GM19463 (cell line): ENCODE data around the gene PABPN1.

Experiments used
- ATAC-seq: cut with Tn5 transposase; IDR thresholded peaks from one replicate; pipeline ENCODE4 v1.9.1; 2021; ENCODE audit warnings: mild to moderate bottlenecking, moderate library complexity; ENCODE audit not compliant: unreplicated experiment

PABPN1 gene

GRCh38 chr14:23300687-23301223 lies 20.5 kb upstream of the PABPN1 start:
- ATAC-seq: no peak

DNA sequence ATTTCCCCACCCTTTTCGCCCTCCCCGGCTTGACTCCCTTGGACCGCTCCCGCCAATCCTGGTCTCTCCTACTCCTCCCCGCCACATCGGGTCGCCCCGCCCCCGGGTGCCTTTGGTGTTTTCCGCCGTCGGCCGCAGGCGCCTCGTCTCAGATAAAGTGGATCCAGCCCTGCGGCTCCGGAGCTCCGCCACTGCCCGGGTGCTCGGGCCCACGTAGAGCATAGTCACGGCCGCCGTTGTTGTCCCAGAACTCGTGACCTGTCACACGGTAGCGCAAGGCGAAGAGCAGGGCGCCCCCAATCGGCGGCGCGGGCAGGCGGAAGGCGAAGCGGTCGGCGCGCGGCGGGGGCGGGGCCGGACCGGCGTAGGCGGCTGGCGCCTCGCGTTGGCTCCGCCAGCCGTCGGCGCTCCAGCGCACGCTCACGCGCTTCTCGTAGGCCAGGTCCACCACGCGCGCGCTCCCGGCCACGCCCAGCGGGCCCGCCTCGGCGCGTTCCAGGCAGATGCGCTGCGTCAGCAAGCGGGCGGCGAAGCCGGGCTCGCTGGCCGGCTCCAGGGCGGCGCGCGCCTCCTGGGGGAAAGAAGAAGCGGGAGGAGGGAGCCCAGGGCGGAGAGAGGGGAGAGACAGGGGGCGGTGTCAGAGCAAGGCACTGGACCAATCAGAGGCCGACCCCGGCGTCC lies 19.8 kb upstream of the PABPN1 start:
- ATAC-seq: peak; percentile 72

DNA sequence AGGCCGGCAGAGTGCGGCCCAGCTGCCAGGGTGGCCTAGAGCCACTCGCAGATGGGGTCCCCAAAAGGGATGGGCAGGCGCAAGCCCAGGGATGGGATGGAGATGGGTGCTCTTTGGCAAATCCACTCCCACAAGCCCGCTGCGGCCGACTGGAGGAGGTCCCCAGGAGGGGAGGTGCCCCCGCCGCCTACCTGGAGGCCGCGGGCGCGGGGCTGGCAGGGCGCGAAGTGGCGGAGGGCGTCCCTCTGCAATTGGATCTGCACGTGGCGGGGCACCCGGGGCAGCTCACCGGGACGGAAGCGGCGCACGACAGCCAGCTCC lies 19.3 kb upstream of the PABPN1 start:
- ATAC-seq: peak; percentile 4

DNA sequence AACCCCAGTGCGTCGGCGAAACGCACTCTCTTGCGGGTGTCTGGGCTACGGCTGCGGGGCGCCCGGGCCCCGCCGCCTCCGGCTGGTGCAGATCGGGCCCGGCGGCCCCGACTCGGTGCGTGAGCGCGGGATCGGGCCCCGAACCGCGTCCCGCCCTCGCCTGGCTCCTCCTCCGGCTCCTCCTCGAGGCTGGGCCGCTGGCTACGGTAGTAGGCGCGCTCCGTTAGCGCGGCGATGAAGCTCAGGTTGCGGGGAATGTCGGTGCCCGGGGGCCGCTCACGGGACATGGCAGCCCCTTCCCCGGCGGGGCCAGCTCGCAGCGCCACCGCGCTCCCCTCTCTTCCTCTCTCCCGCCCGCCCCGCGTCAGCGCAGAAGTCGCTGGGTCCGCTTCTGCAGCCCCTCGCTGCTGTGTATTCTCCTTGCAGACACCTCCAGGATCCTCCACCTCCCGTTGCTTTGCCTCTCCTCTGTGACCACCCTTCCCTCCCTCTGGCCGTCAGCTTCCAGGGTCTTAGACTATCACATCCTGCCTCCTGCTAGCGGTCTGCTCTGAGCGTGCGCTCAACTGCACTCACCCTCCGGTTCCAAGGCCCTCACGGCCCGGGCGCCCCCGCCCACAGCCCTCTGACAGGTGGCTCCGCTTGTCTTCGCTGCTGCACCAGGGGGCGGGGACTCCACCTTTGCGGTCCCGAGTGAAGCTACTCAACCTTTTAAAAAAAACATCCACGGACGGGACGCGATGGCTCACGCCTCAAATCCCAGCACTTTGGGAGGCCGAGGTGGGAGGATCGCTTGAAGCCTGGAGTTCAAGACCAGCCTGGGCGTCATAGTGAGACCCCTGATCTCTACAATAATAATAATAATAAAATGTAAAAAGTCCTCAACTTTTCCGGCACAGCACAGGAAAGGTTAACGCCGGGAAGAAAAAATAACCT lies 18.7 kb upstream of the PABPN1 start, which contains the start of gene PPP1R3E:
Gene PPP1R3E (minus strand): TSS at position 570 of the 936 bp plus-strand sequence. CDS start 283 bp downstream, at position 287.
- peak; percentile 30 for ATAC-seq

- peak; percentile 28 for ATAC-seq
These were observed 14.7 kb upstream of the PABPN1 start, which contains the start of gene BCL2L2 for GRCh38 chr14:23306412-23307145. Gene BCL2L2 (plus strand): TSS chr14:23306833. CDS start chr14:23307768, 935 bp downstream.

DNA sequence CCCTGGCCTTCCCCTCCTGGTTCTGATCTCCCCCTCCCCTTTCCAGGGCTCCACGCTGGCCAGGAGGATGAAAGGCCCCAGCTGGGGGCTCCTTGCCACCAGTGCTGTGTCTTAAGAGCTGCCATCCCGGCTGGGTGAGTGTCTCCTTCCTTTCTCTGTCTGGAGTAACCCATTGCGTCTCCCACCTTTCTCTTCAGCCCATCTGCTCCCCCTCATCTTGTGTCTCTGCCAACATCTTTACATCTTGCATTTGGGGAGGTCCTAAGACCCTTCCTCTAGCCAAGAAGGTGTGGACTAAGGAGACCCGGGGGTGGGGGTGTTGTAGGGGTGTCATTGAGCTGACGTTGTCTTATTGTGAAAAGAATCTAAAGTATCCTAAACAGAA lies 14.1 kb upstream of the PABPN1 start:
- no peak for ATAC-seq

GRCh38 chr14:23307687-23308644 lies 13.3 kb upstream of the PABPN1 start:
- no peak for ATAC-seq

DNA sequence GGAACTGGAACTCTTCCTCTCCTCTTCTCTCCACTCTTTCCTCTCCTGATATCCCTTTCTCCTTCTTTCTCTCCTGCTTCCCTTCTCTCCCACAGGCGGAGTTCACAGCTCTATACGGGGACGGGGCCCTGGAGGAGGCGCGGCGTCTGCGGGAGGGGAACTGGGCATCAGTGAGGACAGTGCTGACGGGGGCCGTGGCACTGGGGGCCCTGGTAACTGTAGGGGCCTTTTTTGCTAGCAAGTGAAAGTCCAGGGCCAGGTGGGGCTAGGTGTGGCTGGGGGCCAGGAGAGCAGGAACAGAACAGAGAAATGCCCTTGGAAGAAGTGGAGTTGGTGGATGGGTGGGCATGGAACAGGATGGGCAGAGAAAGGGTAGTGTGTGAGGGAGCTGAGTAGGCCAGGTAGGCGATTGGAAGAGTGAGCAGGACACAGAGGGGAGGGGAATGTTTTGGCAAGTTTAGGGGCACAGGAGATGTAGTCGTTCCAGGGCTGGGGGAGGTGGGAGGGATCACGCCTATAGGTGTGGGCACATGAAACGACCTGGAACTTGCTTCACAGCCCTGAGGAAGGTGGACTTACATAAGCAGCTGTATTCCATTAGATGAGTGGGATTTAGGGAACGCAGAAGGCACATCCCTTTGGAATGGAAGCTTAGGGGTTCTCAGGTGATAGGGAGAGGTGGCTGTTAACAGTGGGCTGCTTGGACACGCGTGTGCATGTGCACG lies 12.4 kb upstream of the PABPN1 start:
- ATAC-seq: no peak

- no peak for ATAC-seq
These were observed 10.7 kb upstream of the PABPN1 start for GRCh38 chr14:23310546-23310945.

- ATAC-seq: no peak
These were observed 5.0 kb upstream of the PABPN1 start for GRCh38 chr14:23316300-23316699.

GRCh38 chr14:23319746-23320583 lies 1.3 kb upstream of the PABPN1 start:
- ATAC-seq: no peak

- peak; percentile 6 for ATAC-seq
These were observed 603 bp downstream of the PABPN1 start for GRCh38 chr14:23321572-23322547.

GRCh38 chr14:23322568-23323517 lies 1.6 kb downstream of the PABPN1 start:
- no peak for ATAC-seq

DNA sequence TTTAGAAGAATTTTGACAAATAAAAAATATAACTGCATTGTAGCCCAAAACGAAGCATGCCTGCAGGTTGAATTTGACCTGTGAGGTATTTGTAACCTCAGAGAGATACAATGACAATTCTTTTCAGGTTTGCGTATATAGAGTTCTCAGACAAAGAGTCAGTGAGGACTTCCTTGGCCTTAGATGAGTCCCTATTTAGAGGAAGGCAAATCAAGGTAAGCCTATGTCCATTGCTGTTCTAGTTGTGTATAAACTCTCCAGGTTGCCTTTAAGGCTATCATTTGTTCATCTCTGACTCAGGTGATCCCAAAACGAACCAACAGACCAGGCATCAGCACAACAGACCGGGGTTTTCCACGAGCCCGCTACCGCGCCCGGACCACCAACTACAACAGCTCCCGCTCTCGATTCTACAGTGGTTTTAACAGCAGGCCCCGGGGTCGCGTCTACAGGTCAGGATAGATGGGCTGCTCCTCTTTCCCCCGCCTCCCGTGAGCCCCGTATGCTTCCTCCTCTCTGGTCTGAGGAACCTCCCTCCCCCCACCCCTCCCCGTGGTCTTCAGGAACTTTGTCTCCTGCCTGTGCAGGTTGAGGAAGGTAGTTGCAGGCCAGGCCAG lies 2.7 kb downstream of the PABPN1 start:
- ATAC-seq: no peak

DNA sequence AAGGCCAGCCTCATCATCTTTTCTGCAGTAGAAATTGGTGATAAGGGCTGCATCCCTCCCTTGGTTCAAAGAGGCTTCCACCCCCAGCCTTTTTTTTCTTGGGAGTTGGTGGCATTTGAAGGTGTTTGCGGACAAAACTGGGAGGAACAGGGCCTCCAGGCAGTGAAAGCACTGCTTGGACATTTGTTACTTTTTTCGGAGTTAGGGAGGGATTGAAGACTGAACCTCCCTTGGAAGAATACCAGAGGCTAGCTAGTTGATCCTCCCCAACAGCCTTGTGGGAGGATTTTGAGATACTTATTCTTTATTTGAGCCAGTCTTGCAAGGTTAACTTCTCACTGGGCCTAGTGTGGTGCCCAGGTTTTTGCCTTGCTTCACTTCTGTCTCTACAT lies 3.2 kb downstream of the PABPN1 start:
- ATAC-seq: no peak

- ATAC-seq: no peak
These were observed 3.7 kb downstream of the PABPN1 start for GRCh38 chr14:23324993-23325392.
